ENCODE results near the gene QARS1. TPM values are rescaled to one million over a fixed set of nuclear protein-coding genes. Genes with fewer than 3 reads are reported as not detected.

Gene QARS1
- total RNA-seq, 1 donor from 2014 or later: 408 TPM

DNA sequence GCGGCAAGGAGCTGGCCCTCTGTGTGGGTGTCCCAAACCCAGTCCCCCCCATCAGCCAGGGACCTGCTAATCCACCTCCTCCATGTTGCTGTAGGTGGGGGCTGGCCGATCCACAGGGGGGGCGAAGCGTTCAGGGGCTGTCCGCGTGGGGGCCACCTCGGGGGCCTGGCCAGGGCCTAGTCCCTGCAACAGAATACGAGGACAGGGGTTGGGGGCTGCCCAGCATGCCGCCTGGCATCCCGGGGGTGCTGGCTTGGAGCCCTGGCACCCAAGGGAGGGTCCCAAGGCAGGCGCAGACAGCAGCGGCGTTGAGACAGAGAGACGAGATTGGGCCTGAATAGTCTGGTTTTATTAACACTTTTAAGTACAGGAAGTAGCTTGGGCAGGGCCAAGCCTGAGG, 3.8 kb upstream of the QARS1 start:
- Mint-ChIP-seq H3K9me3 (no peaks in the 10 kb centered on the region), H3K27ac (no peak overlapping the region), H3K4me1 (ENCODE audit: unreplicated experiment) (peaks cover 10% of the 10 kb centered on the region), H3K4me3 (no peak overlapping the region), H3K36me3 (peaks cover 8% of the 10 kb centered on the region), H3K27me3 (no peaks in the 10 kb centered on the region)
- TF ChIP-seq, protein P1, sequence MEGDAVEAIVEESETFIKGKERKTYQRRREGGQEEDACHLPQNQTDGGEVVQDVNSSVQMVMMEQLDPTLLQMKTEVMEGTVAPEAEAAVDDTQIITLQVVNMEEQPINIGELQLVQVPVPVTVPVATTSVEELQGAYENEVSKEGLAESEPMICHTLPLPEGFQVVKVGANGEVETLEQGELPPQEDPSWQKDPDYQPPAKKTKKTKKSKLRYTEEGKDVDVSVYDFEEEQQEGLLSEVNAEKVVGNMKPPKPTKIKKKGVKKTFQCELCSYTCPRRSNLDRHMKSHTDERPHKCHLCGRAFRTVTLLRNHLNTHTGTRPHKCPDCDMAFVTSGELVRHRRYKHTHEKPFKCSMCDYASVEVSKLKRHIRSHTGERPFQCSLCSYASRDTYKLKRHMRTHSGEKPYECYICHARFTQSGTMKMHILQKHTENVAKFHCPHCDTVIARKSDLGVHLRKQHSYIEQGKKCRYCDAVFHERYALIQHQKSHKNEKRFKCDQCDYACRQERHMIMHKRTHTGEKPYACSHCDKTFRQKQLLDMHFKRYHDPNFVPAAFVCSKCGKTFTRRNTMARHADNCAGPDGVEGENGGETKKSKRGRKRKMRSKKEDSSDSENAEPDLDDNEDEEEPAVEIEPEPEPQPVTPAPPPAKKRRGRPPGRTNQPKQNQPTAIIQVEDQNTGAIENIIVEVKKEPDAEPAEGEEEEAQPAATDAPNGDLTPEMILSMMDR (conservative IDR thresholded peaks at IDR 0.05): no peak
- DNase-seq (ENCODE audit: extremely low spot score, unreplicated experiment): no peak

DNA sequence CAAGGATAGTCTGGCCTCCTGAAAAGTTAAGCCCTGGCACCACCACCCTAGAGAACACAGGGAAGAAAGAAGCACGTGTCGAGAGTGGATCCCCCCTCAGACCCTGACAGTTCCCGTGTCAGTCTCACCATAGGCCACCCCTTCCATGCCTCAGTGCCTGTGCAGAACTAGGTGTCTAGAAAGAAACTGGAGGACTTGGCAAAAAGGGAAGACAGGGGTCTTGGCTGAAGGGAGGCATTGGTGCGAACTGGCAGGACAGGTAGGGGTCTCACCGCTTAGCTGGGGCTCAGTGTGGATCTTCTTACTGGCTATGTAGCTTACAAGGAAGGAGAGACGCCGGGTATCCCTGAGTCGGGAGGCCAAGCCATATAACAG, 518 bp downstream of the QARS1 start:
- Mint-ChIP-seq H3K36me3 (peaks cover 7% of the 10 kb centered on the region), H3K9me3 (no peaks in the 10 kb centered on the region), H3K27ac (peak overlapping the region; percentile 98), H3K4me1 (ENCODE audit: unreplicated experiment) (peaks cover 12% of the 10 kb centered on the region), H3K4me3 (peak overlapping the region; percentile 95), H3K27me3 (no peaks in the 10 kb centered on the region)
- TF ChIP-seq, protein P1 (conservative IDR thresholded peaks at IDR 0.05): no peak
- DNase-seq (ENCODE audit: extremely low spot score, unreplicated experiment): no peak

DNA sequence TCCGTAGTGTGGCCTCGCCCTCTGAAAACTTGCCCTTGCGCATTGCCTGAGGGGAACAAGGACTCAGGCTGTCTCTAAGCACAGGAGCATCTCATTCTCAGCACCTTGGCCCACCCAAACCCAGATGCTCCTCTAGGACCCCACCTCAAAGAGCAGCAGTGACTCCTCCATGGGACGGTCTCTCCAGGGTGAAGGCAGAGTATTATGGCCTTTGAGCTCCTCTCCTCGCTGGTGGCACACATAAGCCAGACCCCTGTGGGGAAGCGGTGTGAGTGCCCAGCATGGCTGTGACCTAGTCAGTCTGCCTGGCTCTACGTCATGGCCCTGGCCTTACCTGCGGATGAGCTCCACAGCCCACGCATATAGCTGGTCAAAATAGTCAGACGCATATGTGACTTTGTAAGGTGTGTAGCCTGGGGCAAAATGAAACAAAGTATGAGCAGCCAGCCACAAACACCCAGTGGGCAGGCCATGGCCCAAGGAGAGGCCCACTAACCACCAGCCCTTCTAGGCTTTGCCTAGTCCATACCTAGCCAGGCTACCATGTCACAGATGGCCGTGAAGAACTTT, 4.4 kb downstream of the QARS1 start:
- H3K36me3 Mint-ChIP-seq: peaks cover 11% of the 10 kb centered on the region
- no peak overlapping the region for H3K27ac Mint-ChIP-seq
- peaks cover 11% of the 10 kb centered on the region for H3K4me1 Mint-ChIP-seq (ENCODE audit: unreplicated experiment)
- TF ChIP-seq, protein P1 (conservative IDR thresholded peaks at IDR 0.05): no peak
- H3K4me3 Mint-ChIP-seq: peak overlapping the region; percentile 25
- no peaks in the 10 kb centered on the region for H3K9me3 Mint-ChIP-seq
- no peak for DNase-seq (ENCODE audit: extremely low spot score, unreplicated experiment)
- H3K27me3 Mint-ChIP-seq: no peaks in the 10 kb centered on the region

DNA sequence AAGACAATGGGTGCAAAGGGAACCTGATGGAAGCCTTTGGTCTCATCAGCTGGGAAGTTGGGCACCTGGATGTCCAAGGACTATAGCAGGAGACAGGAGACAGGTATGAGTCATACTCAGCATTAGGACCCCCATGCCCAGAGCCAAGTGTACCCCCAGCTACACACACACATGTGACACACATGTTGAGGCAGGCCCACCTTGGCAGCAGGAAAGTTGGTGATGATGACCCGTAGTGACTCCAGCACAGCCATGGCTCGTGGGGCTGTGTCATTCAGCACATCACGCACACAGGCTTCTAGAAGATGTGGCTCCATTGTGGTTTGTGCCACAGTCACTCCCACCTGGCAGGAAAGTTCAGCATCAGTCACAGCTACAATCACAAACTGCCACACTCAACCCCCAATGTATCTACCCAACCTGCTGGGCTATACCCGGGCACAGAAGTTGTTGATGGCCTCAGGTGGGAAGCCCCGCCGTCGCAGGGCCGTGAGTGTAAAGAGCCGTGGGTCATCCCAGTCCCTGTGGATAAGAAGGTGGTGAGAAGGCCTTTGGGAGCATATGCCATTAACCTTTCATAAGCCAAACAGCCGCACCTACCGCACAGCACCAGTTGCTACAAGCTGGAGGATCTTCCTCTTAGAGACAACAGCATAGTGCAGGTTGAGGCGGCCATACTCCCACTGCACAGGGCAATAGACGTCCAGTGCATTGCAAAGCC, 5.5 kb downstream of the QARS1 start:
- Mint-ChIP-seq H3K9me3 (no peaks in the 10 kb centered on the region), H3K4me1 (ENCODE audit: unreplicated experiment) (peaks cover 5% of the 10 kb centered on the region), H3K27ac (no peak overlapping the region), H3K27me3 (no peaks in the 10 kb centered on the region), H3K4me3 (no peak overlapping the region), H3K36me3 (peaks cover 11% of the 10 kb centered on the region)
- DNase-seq (ENCODE audit: extremely low spot score, unreplicated experiment): no peak
- TF ChIP-seq, protein P1 (conservative IDR thresholded peaks at IDR 0.05): no peak

DNA sequence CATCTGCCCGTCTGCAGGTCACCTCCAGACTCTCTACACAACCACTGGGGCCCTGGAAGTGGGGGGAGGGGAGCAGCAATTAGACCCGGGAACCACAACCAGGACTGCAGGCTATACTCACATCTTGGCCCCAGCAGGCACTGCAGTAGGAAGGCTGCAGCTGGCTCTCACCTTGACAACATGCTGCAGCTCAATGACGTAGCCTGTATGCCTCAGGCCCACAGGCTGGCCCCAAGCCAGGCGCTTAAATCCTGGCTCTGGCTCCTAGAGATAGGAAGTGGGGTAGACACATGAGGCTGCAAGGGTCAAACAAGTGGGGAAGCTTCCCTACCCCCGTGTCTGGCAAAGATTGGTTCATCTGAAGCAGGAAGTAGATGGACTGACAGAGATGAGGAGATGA, 6.1 kb downstream of the QARS1 start:
- no peaks in the 10 kb centered on the region for H3K27me3 Mint-ChIP-seq
- H3K27ac Mint-ChIP-seq: no peak overlapping the region
- DNase-seq (ENCODE audit: extremely low spot score, unreplicated experiment): no peak
- no peak overlapping the region for H3K4me3 Mint-ChIP-seq
- H3K36me3 Mint-ChIP-seq: peaks cover 11% of the 10 kb centered on the region
- no peaks in the 10 kb centered on the region for H3K9me3 Mint-ChIP-seq
- peaks cover 3% of the 10 kb centered on the region for H3K4me1 Mint-ChIP-seq (ENCODE audit: unreplicated experiment)
- TF ChIP-seq, protein P1 (conservative IDR thresholded peaks at IDR 0.05): no peak
